Gastroesophageal sphincter (tissue), 4 donors: Measurements from ENCODE around the gene FOXL3. TPM values are rescaled to one million over a fixed set of nuclear protein-coding genes. Genes with fewer than 3 reads are reported as not detected.

Source experiments
- ATAC-seq: fragments of 150-250 bp; one replicate; pipeline ENCODE4 v1.9.1; 2016; ENCODE audit warnings: mild to moderate bottlenecking, moderate library complexity
- H3K27ac ChIP-seq, 4 donors: fragments of 200-600 bp; sonication (generic) in 3 of 4; 1 replicate in 3 of 4; 2 replicates in 1 of 4; pipeline ENCODE4 v1.5.1; 2016 to 2019
- H3K27me3 ChIP-seq: fragments of 200-600 bp; sonication (generic); one replicate; pipeline ENCODE4 v1.5.1; 2019
- H3K36me3 ChIP-seq, 2 donors: fragments of 200-600 bp; sonication (generic); one replicate each; pipeline ENCODE4 v1.5.1; 2019; ENCODE audit warnings: control low read depth in 1 of 2
- H3K4me1 ChIP-seq, 3 donors: fragments of 200-600 bp; sonication (generic); 1 replicate in 2 of 3; 2 replicates in 1 of 3; pipeline ENCODE4 v1.5.1; 2016 to 2019; ENCODE audit warnings: control low read depth in 2 of 3
- H3K4me3 ChIP-seq, 2 donors: fragments of 200-600 bp; sonication (generic); one replicate each; pipeline ENCODE4 v1.5.1; 2019; ENCODE audit warnings: mild to moderate bottlenecking in 1 of 2, moderate library complexity in 1 of 2
- H3K9me3 ChIP-seq, 3 donors: fragments of 200-600 bp; sonication (generic); one replicate each; pipeline ENCODE4 v1.5.1; 2017 to 2019; ENCODE audit warnings: control low read depth in 2 of 3
- EP300 ChIP-seq: sonication (generic); formaldehyde crosslinking; IDR thresholded peaks from one replicate; pipeline ENCODE4 v1.6.1; 2017; ENCODE audit warnings: antibody characterized with exemption, mild to moderate bottlenecking
- POLR2A ChIP-seq, 2 donors: fragments of 450-650 bp; IDR thresholded peaks; one replicate each; pipeline ENCODE4 v1.6.1; 2017; ENCODE audit warnings: antibody characterized with exemption in 2 of 2, mild to moderate bottlenecking in 2 of 2, moderate library complexity in 1 of 2
- POLR2AphosphoS5 ChIP-seq: sonication (generic); formaldehyde crosslinking; IDR thresholded peaks from one replicate; pipeline ENCODE4 v1.6.1; 2017; ENCODE audit warnings: antibody characterized with exemption
- WGBS, 2 donors: methylation state at CpG; one replicate each; pipeline ENCODE4 v1.1.5; 2018; ENCODE audit warnings: low coverage in 1 of 2; 5-methylcytosine and 5-hydroxymethylcytosine counted together
- total RNA-seq, 4 donors: library from RNA; depleted of rRNA; stranded (reverse); fragments of >200 nt; gene quantifications; one replicate each; pipeline ENCODE4 v1.1.0, GENCODE V29; 2016
- TF ChIP-seq, protein P1 (sequence below), 4 experiments: fragments of 200-600 bp in 2 of 4; fragments of 450-650 bp in 2 of 4; sonication (generic) in 1 of 4; IDR thresholded peaks; one replicate each; pipeline ENCODE4 v1.5.1; 2017 to 2019; ENCODE audit warnings: antibody characterized with exemption in 4 of 4, mild to moderate bottlenecking in 2 of 4, moderate library complexity in 2 of 4

FOXL3 gene
- total RNA-seq, 4 donors from 2014 or later: not detected

DNA sequence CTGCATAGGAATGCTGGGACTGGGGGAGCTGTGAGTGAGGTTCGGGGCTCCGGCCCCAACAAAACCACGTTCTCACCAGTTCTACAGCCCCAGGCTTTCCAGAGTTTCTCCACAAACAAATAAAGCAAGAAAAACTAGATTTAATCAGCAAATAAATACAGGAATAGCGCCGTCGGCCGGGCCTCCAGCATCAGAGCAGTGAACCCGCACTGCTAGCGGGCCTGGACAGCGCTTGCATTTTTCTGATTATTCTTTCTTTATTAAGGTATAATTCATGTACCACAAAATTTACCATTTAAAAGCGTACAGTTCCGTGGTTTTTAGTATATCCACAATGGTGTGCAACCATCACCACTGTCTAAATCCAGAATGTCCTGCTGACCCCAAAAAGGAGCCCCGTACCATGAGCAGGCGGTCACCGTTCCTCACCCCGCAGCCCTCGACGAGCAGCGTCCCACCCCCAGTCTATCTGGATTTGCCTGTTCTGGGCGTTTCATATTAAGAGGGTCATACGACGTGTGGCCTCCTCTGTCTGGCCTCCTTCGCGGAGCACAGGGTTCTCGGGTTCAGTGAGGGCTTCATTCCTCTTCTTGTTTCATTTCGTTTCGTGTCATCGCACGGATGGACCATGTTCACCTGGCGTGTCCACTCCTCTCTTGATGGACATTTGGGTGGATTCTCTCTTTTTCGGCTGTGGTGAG, 35.5 kb upstream of the FOXL3 start:
- Histone ChIP-seq H3K36me3 (peaks cover 0 to 100% of the 10 kb centered on the region in 2 donors), H3K4me3 (no peak overlapping the region), H3K27me3 (no peaks in the 10 kb centered on the region), H3K4me1 (no peaks in the 10 kb centered on the region), H3K27ac (no peak overlapping the region), H3K9me3 (no peaks in the 10 kb centered on the region)
- WGBS, 2 donors: 91 to 98% methylated on average over 16 to 28 of the region's 31 CpGs
- ATAC-seq: no peak
- TF ChIP-seq, protein P1, sequence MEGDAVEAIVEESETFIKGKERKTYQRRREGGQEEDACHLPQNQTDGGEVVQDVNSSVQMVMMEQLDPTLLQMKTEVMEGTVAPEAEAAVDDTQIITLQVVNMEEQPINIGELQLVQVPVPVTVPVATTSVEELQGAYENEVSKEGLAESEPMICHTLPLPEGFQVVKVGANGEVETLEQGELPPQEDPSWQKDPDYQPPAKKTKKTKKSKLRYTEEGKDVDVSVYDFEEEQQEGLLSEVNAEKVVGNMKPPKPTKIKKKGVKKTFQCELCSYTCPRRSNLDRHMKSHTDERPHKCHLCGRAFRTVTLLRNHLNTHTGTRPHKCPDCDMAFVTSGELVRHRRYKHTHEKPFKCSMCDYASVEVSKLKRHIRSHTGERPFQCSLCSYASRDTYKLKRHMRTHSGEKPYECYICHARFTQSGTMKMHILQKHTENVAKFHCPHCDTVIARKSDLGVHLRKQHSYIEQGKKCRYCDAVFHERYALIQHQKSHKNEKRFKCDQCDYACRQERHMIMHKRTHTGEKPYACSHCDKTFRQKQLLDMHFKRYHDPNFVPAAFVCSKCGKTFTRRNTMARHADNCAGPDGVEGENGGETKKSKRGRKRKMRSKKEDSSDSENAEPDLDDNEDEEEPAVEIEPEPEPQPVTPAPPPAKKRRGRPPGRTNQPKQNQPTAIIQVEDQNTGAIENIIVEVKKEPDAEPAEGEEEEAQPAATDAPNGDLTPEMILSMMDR (IDR thresholded peaks at IDR 0.05): no peak
- TF ChIP-seq EP300 (no peak), POLR2AphosphoS5 (no peak), POLR2A (IDR thresholded peaks at IDR 0.05) (no peak)

DNA sequence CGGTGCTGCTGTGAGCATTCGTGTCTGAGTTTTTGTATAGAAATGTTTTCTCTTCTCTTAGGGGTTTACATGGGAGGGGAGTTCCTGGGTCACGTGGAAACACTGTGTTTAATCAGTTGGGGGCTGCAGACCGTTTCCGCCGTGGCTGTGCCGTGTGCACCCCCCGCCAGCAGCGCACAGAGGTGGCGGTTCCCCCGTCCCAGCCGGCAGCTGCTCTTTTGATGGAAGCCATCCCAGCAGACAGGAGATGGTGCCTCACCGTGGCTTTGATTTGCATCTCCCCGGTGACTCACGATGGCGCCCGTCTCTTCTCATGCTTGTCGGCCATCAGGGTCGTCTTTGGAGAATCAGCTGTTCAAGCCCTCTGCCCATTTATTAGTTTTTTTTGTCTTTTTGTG, 34.9 kb upstream of the FOXL3 start:
- H3K27me3 ChIP-seq: no peaks in the 10 kb centered on the region
- no peak overlapping the region for H3K4me3 ChIP-seq
- H3K9me3 ChIP-seq: no peaks in the 10 kb centered on the region
- H3K4me1 ChIP-seq: no peaks in the 10 kb centered on the region
- TF ChIP-seq EP300 (no peak), POLR2A (IDR thresholded peaks at IDR 0.05) (no peak), POLR2AphosphoS5 (no peak)
- TF ChIP-seq, protein P1 (IDR thresholded peaks at IDR 0.05): no peak
- H3K27ac ChIP-seq: no peak overlapping the region
- peaks cover 0 to 100% of the 10 kb centered on the region in 2 donors for H3K36me3 ChIP-seq
- 81 to 93% methylated on average over 16 to 19 of the region's 19 CpGs for WGBS, 2 donors
- no peak for ATAC-seq

DNA sequence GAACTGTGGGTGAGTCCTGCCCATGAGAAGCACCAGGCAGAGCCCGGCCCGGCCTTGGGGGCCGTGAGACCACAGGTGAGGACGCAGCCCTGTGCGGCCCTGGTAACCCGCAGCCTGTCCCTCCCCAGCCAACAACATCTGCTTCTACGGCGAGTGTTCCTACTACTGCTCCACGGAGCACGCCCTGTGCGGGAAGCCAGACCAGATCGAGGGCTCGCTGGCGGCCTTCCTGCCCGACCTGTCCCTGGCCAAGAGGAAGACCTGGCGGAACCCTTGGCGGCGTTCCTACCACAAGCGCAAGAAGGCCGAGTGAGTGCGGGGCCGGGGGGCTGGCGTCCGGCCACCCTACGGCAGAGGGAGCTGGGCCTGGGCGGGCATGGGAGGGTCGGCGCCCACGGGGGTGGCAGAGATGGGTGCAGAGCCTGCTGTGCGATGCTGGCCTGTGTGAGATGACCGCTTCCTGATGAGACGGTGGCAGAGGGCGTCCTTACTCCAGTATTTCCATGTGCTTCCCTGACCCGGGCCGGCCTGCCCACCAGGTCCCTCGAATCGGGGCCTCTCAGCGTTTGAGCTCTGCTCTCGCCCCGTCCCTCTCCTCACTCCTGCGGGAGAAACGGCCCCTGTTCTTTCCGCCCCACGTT, 34.1 kb upstream of the FOXL3 start:
- no peak for ATAC-seq

DNA sequence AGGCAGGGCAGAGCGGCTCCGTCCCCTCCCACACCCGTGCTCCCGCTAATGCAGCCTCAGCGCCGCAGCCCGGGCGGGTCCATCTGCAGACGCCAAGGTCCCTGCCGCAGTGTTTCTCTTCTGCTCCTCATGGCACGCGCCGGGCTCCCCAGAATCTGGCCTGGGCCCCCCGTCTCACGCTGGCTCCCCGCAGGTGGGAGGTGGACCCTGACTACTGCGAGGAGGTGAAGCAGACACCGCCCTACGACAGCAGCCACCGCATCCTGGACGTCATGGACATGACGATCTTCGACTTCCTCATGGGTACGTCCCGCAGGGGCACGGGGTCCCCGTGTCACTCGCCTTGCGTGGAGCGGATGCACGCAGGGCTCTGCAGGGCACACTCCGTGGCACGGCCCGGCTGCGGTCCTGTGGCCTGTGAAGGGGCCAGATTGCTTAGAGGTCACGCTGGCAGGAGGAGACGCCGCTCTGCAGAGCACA, 33.5 kb upstream of the FOXL3 start:
- TF ChIP-seq, protein P1 (IDR thresholded peaks at IDR 0.05): no peak
- no peak for TF ChIP-seq EP300
- TF ChIP-seq POLR2AphosphoS5: no peak
- no peak for TF ChIP-seq POLR2A (IDR thresholded peaks at IDR 0.05)
- H3K36me3 ChIP-seq: peaks cover 0 to 100% of the 10 kb centered on the region in 2 donors
- H3K4me3 ChIP-seq: no peak overlapping the region
- no peaks in the 10 kb centered on the region for H3K9me3 ChIP-seq
- WGBS, 2 donors: 98% methylated on average over 10 of the region's 38 CpGs; no CpG with 5 or more reads in 1 of the 2 donors
- H3K27ac ChIP-seq: no peak overlapping the region
- no peak for ATAC-seq
- no peaks in the 10 kb centered on the region for H3K27me3 ChIP-seq
- H3K4me1 ChIP-seq: no peaks in the 10 kb centered on the region

More for the DNA sequence above, 34.1 kb upstream of the FOXL3 start:
- Histone ChIP-seq H3K27ac (no peak overlapping the region), H3K4me1 (no peaks in the 10 kb centered on the region), H3K36me3 (peaks cover 0 to 100% of the 10 kb centered on the region in 2 donors), H3K9me3 (no peaks in the 10 kb centered on the region), H3K27me3 (no peaks in the 10 kb centered on the region), H3K4me3 (no peak overlapping the region)
- 88 to 98% methylated on average over 5 to 18 of the region's 44 CpGs for WGBS, 2 donors
- no peak for TF ChIP-seq POLR2A (IDR thresholded peaks at IDR 0.05)
- TF ChIP-seq, protein P1 (IDR thresholded peaks at IDR 0.05): no peak
- no peak for TF ChIP-seq EP300
- TF ChIP-seq POLR2AphosphoS5: no peak
